SK-N-SH treated with all-trans-retinoic acid at 6 μM for 48 hours (cell line): ENCODE results near the gene SCAMP5.

Source experiments
- ATAC-seq: fragments of 200-7000 bp; cut with Tn5 transposase; 3 replicates; pipeline ENCODE4 v1.9.1; 2020; ENCODE audit warnings: mild to moderate bottlenecking, moderate library complexity
- ARNTL ChIP-seq: fragments of 450-650 bp; formaldehyde crosslinking; IDR thresholded peaks from 2 replicates; pipeline ENCODE4 v1.5.0; 2020; ENCODE audit warnings: low read depth, mild to moderate bottlenecking, moderate library complexity, borderline replicate concordance
- BACH2 ChIP-seq: fragments of 250-450 bp; sonication (Bioruptor Pico); IDR thresholded peaks from 2 replicates; pipeline ENCODE4 v1.9.0; 2021; ENCODE audit warnings: mild to moderate bottlenecking, borderline replicate concordance
- CREB5 ChIP-seq: fragments of 250-450 bp; sonication (Bioruptor Pico); IDR thresholded peaks from 2 replicates; pipeline ENCODE4 v1.5.1; 2020; ENCODE audit warnings: low read depth, mild to moderate bottlenecking, moderate library complexity
- CSDC2 ChIP-seq: fragments of 250-450 bp; sonication (Bioruptor Pico); IDR thresholded peaks from 2 replicates; pipeline ENCODE4 v1.5.0; 2020; ENCODE audit warnings: mild to moderate bottlenecking, moderate library complexity
- CSRNP3 ChIP-seq: fragments of 250-450 bp; sonication (Bioruptor Pico); IDR thresholded peaks from 2 replicates; pipeline ENCODE4 v1.5.1; 2021; ENCODE audit warnings: mild to moderate bottlenecking, moderate library complexity
- GLIS3 ChIP-seq: fragments of 250-450 bp; sonication (Bioruptor Pico); IDR thresholded peaks from 2 replicates; pipeline ENCODE4 v1.5.0; 2020; ENCODE audit warnings: mild to moderate bottlenecking, moderate library complexity
- ISL1 ChIP-seq: fragments of 250-450 bp; sonication (Bioruptor Pico); IDR thresholded peaks from 2 replicates; pipeline ENCODE4 v2.1.2; 2022; ENCODE audit warnings: mild to moderate bottlenecking, moderate library complexity
- OSR1 ChIP-seq: fragments of 250-450 bp; sonication (Bioruptor Pico); IDR thresholded peaks from 2 replicates; pipeline ENCODE4 v1.8.0; 2022; ENCODE audit warnings: moderate library complexity, mild to moderate bottlenecking, inconsistent platforms
- PATZ1 ChIP-seq: fragments of 250-450 bp; sonication (Bioruptor Pico); IDR thresholded peaks from 2 replicates; pipeline ENCODE4 v1.8.0; 2020; ENCODE audit warnings: mild to moderate bottlenecking, moderate library complexity, borderline replicate concordance
- POU6F1 ChIP-seq: fragments of 250-450 bp; sonication (Bioruptor Pico); IDR thresholded peaks from 2 replicates; pipeline ENCODE4 v1.8.0; 2021; ENCODE audit warnings: low read depth, mild to moderate bottlenecking, moderate library complexity, borderline replicate concordance
- PPARA ChIP-seq: fragments of 250-450 bp; sonication (Bioruptor Pico); IDR thresholded peaks from 2 replicates; pipeline ENCODE4 v1.5.0; 2020; ENCODE audit warnings: mild to moderate bottlenecking, borderline replicate concordance
- RARB ChIP-seq: fragments of 250-450 bp; sonication (Bioruptor Pico); IDR thresholded peaks from 2 replicates; pipeline ENCODE4 v1.8.0; 2021; ENCODE audit warnings: mild to moderate bottlenecking, moderate library complexity
- TCF4 ChIP-seq: fragments of 250-450 bp; sonication (Bioruptor Pico); IDR thresholded peaks from 2 replicates; pipeline ENCODE4 v1.8.0; 2021; ENCODE audit warnings: mild to moderate bottlenecking, moderate library complexity, borderline replicate concordance
- TOX ChIP-seq: fragments of 250-450 bp; sonication (Bioruptor Pico); IDR thresholded peaks from 2 replicates; pipeline ENCODE4 v1.8.0; 2021; ENCODE audit warnings: mild to moderate bottlenecking, moderate library complexity, borderline replicate concordance
- TSHZ2 ChIP-seq: fragments of 250-450 bp; sonication (Bioruptor Pico); IDR thresholded peaks from 2 replicates; pipeline ENCODE4 v1.5.0; 2020; ENCODE audit warnings: mild to moderate bottlenecking, moderate library complexity
- ZFP3 ChIP-seq: fragments of 250-450 bp; sonication (Bioruptor Pico); IDR thresholded peaks from 2 replicates; pipeline ENCODE4 v1.5.0; 2020; ENCODE audit warnings: mild to moderate bottlenecking, moderate library complexity
- ZFP30 ChIP-seq: fragments of 450-650 bp; formaldehyde crosslinking; IDR thresholded peaks from 2 replicates; pipeline ENCODE4 v1.5.0; 2022; ENCODE audit warnings: mild to moderate bottlenecking, moderate library complexity
- ZNF565 ChIP-seq: fragments of 450-650 bp; formaldehyde crosslinking; conservative IDR thresholded peaks from 2 replicates; pipeline ENCODE4 v1.5.0; 2020; ENCODE audit warnings: low read depth, mild to moderate bottlenecking, moderate library complexity
- ZNF70 ChIP-seq: fragments of 450-650 bp; formaldehyde crosslinking; IDR thresholded peaks from 2 replicates; pipeline ENCODE4 v1.5.0; 2020; ENCODE audit warnings: mild to moderate bottlenecking, moderate library complexity
- ZNF8 ChIP-seq: fragments of 450-650 bp; formaldehyde crosslinking; IDR thresholded peaks from 2 replicates; pipeline ENCODE4 v1.5.0; 2020; ENCODE audit warnings: mild to moderate bottlenecking, moderate library complexity

Gene SCAMP5

GRCh38 chr15:75038231-75038630 lies 42.9 kb downstream of the SCAMP5 start:
- no peak for ATAC-seq
- TF ChIP-seq ARNTL (CRISPR knock-in tag): no peak
- TF ChIP-seq ZNF8 (CRISPR knock-in tag): no peak
- TF ChIP-seq POU6F1 (CRISPR knock-in tag): no peak
- TF ChIP-seq BACH2 (CRISPR knock-in tag): no peak
- TF ChIP-seq OSR1 (CRISPR knock-in tag): no peak
- TF ChIP-seq ZNF70 (CRISPR knock-in tag): no peak
- TF ChIP-seq RARB (CRISPR knock-in tag): no peak
- TF ChIP-seq TSHZ2 (CRISPR knock-in tag): no peak
- TF ChIP-seq CSDC2: no peak

- peak; percentile 64 for ATAC-seq
- TF ChIP-seq ZNF8 (CRISPR knock-in tag) (no peak), GLIS3 (CRISPR knock-in tag) (no peak), PPARA (no peak), OSR1 (CRISPR knock-in tag) (no peak), ZNF565 (no peak), ZFP30 (CRISPR knock-in tag) (no peak), POU6F1 (CRISPR knock-in tag) (no peak), CSDC2 (no peak), PATZ1 (CRISPR knock-in tag) (no peak), TOX (no peak), BACH2 (CRISPR knock-in tag) (no peak), ARNTL (CRISPR knock-in tag) (no peak), TCF4 (CRISPR knock-in tag) (no peak), ZNF70 (CRISPR knock-in tag) (no peak), ISL1 (CRISPR knock-in tag) (no peak)
- TF ChIP-seq, all 23 proteins: peak for 0
Observed at GRCh38 chr15:75042730-75043508, 47.6 kb downstream of the SCAMP5 start.

- peak; percentile 25; the same call in 2 of the 3 replicates for ATAC-seq
- no peak for TF ChIP-seq PATZ1 (CRISPR knock-in tag)
- TF ChIP-seq ZFP30 (CRISPR knock-in tag): no peak
- TF ChIP-seq ZNF565: no peak
- no peak for TF ChIP-seq ISL1 (CRISPR knock-in tag)
- TF ChIP-seq CSRNP3 (CRISPR knock-in tag): no peak
- TF ChIP-seq TOX: no peak
- no peak for TF ChIP-seq CSDC2
- no peak for TF ChIP-seq BACH2 (CRISPR knock-in tag)
- no peak for TF ChIP-seq CREB5
- TF ChIP-seq ZNF8 (CRISPR knock-in tag): no peak
- no peak for TF ChIP-seq ARNTL (CRISPR knock-in tag)
- TF ChIP-seq ZFP3 (CRISPR knock-in tag): no peak
- no peak for TF ChIP-seq TCF4 (CRISPR knock-in tag)
Observed at GRCh38 chr15:75043509-75044257, 48.3 kb downstream of the SCAMP5 start.
